Endodermal cell (in vitro differentiated cells): ENCODE measurements around the gene PCDHA1. TPM values are rescaled to one million over a fixed set of nuclear protein-coding genes. Genes with fewer than 3 reads are reported as not detected.

ENCODE experiments used
- DNase-seq: peaks from one replicate; pipeline ENCODE4 v3.0.0-alpha.2; 2017
- H3K27ac ChIP-seq: 2 replicates; pipeline ENCODE4 v1.5.1; 2013; ENCODE audit warnings: mild to moderate bottlenecking, low read depth, low read length, moderate library complexity
- H3K27me3 ChIP-seq: 2 replicates; pipeline ENCODE4 v1.6.1; 2013; ENCODE audit warnings: mild to moderate bottlenecking, low read length, moderate library complexity; ENCODE audit not compliant: insufficient read depth, control insufficient read depth, poor library complexity, severe bottlenecking
- H3K36me3 ChIP-seq: 2 replicates; pipeline ENCODE4 v1.7.0; 2013; ENCODE audit warnings: mild to moderate bottlenecking, low read length, moderate library complexity; ENCODE audit not compliant: control insufficient read depth, insufficient read depth
- H3K4me1 ChIP-seq: one replicate; pipeline ENCODE4 v1.7.0; 2013; ENCODE audit warnings: low read length; ENCODE audit not compliant: control insufficient read depth, insufficient read depth
- H3K4me3 ChIP-seq: 2 replicates; pipeline ENCODE4 v1.5.1; 2013; ENCODE audit warnings: mild to moderate bottlenecking, low read length, moderate library complexity
- H3K9ac ChIP-seq: 2 replicates; pipeline ENCODE4 v1.6.1; 2013; ENCODE audit warnings: mild to moderate bottlenecking, low read length, moderate library complexity; ENCODE audit not compliant: poor library complexity, severe bottlenecking; ENCODE audit errors: extremely low read depth
- H3K9me3 ChIP-seq: 2 replicates; pipeline ENCODE4 v1.6.1; 2013; ENCODE audit warnings: mild to moderate bottlenecking, low read length, moderate library complexity; ENCODE audit not compliant: control insufficient read depth
- H3K27ac Mint-ChIP-seq: 2 replicates; pipeline ENCODE4 v1.8.0; 2020; ENCODE audit warnings: mixed read lengths
- H3K27me3 Mint-ChIP-seq: 2 replicates; pipeline ENCODE4 v1.8.0; 2021; ENCODE audit warnings: mild to moderate bottlenecking, mixed read lengths; ENCODE audit not compliant: insufficient read depth
- H3K36me3 Mint-ChIP-seq: 2 replicates; pipeline ENCODE4 v1.8.0; 2020; ENCODE audit warnings: low read depth, mixed read lengths
- H3K4me1 Mint-ChIP-seq: 2 replicates; pipeline ENCODE4 v1.8.0; 2020; ENCODE audit warnings: mixed read lengths
- H3K4me3 Mint-ChIP-seq: 2 replicates; pipeline ENCODE4 v1.8.0; 2020; ENCODE audit warnings: mild to moderate bottlenecking, moderate library complexity, mixed read lengths
- H3K9me3 Mint-ChIP-seq: 2 replicates; pipeline ENCODE4 v1.8.0; 2020; ENCODE audit warnings: mild to moderate bottlenecking, mixed read lengths
- WGBS, 2 experiments: methylation state at CpG; one replicate each; pipeline versions ENCODE4 v1.1.5 to v1.1.7; 2013; ENCODE audit warnings: missing lambda C conversion rate in 2 of 2, mixed read lengths in 1 of 2; ENCODE audit not compliant: insufficient coverage in 1 of 2, insufficient read length in 1 of 2; 5-methylcytosine and 5-hydroxymethylcytosine counted together
- total RNA-seq, 2 donors: library from RNA; stranded (reverse); fragmentation: NEBNext Ultra II Directional in 1 of 2; extraction: Animal tissue kit (Norgen Biotek cat#: 25700) in 1 of 2; gene quantifications; 2 replicates in 1 of 2; 3 replicates in 1 of 2; pipeline ENCODE4 v1.2.1, GENCODE V29; 2021
- TF ChIP-seq, protein P1 (sequence below): fragments of 200-600 bp; sonication (generic); conservative IDR thresholded peaks from 2 replicates; pipeline ENCODE4 v1.5.0; 2021; ENCODE audit warnings: antibody characterized with exemption, mild to moderate bottlenecking

Gene PCDHA1
- total RNA-seq, 2 donors from 2014 or later = 0.18 to 2.9 TPM

DNA sequence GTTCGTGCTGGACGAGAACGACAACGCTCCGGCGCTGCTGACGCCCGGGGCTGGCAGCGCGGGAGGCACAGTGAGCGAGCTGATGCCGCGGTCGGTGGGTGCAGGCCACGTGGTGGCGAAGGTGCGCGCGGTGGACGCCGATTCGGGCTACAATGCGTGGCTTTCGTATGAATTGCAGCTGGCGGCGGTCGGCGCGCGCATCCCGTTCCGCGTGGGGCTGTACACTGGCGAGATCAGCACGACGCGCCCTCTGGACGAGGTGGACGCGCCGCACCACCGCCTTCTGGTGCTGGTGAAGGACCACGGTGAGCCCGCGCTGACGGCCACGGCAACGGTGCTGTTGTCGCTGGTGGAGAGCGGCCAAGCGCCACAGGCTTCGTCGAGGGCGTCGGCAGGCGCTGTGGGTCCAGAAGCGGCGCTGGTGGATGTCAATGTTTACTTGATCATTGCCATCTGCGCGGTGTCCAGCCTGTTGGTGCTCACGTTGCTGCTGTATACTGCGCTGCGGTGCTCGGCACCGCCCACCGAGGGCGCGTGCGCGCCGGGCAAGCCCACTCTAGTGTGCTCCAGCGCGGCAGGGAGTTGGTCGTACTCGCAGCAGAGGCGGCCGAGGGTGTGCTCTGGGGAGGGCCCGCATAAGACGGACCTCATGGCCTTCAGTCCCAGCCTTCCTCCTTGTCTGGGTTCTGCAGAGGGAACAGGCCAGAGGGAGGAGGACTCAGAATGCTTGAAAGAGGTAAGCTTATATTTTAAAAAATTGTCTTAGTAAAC, 98.2 kb downstream of the PCDHA1 start:
- no peaks in the 10 kb centered on the region for H3K4me1 ChIP-seq
- peaks cover 5% of the 10 kb centered on the region for H3K9me3 Mint-ChIP-seq
- peaks cover 16% of the 10 kb centered on the region for H3K36me3 ChIP-seq
- H3K27ac Mint-ChIP-seq = no peak overlapping the region
- H3K4me1 Mint-ChIP-seq = no peaks in the 10 kb centered on the region
- no peak overlapping the region for H3K27ac ChIP-seq
- H3K27me3 ChIP-seq = no peaks in the 10 kb centered on the region
- H3K9me3 ChIP-seq = peaks cover 4% of the 10 kb centered on the region
- peak; percentile 38 for DNase-seq
- 97 to 98% methylated on average over 51 to 79 of the region's 79 CpGs for WGBS, 2 experiments
- peaks cover 22% of the 10 kb centered on the region for H3K36me3 Mint-ChIP-seq
- no peaks in the 10 kb centered on the region for H3K27me3 Mint-ChIP-seq
- no peak overlapping the region for H3K4me3 ChIP-seq
- TF ChIP-seq, protein P1, sequence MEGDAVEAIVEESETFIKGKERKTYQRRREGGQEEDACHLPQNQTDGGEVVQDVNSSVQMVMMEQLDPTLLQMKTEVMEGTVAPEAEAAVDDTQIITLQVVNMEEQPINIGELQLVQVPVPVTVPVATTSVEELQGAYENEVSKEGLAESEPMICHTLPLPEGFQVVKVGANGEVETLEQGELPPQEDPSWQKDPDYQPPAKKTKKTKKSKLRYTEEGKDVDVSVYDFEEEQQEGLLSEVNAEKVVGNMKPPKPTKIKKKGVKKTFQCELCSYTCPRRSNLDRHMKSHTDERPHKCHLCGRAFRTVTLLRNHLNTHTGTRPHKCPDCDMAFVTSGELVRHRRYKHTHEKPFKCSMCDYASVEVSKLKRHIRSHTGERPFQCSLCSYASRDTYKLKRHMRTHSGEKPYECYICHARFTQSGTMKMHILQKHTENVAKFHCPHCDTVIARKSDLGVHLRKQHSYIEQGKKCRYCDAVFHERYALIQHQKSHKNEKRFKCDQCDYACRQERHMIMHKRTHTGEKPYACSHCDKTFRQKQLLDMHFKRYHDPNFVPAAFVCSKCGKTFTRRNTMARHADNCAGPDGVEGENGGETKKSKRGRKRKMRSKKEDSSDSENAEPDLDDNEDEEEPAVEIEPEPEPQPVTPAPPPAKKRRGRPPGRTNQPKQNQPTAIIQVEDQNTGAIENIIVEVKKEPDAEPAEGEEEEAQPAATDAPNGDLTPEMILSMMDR = no peak
- no peak overlapping the region for H3K4me3 Mint-ChIP-seq
- no peak overlapping the region for H3K9ac ChIP-seq

DNA sequence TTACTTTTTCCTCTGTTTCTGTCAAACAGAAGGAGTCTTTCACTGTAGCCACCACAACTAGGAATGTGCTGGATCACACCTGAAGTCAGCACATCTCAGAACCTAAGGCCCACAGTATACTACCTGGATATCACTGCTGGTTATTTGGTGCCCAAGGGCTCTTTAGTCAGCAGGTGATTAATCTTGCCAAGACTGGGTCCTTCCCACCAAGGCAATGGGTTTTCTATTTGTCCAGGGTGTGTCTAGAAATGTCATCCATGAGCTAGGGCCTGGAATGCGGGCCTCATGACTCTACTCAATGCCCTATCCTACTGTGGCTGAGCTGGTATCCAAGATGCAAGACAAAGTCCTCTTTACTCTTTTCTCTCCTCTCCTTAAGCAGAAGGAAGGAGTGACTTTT, 130.4 kb downstream of the PCDHA1 start:
- Histone ChIP-seq H3K9ac (no peak overlapping the region), H3K4me3 (no peak overlapping the region), H3K4me1 (no peaks in the 10 kb centered on the region), H3K27ac (no peak overlapping the region), H3K27me3 (no peaks in the 10 kb centered on the region), H3K36me3 (no peaks in the 10 kb centered on the region), H3K9me3 (no peaks in the 10 kb centered on the region)
- DNase-seq = no peak
- WGBS, 2 experiments = 83 to 96% methylated on average over 1 of the region's 1 CpG
- peaks cover 9% of the 10 kb centered on the region for H3K9me3 Mint-ChIP-seq
- peaks cover 3% of the 10 kb centered on the region for H3K36me3 Mint-ChIP-seq
- no peak overlapping the region for H3K27ac Mint-ChIP-seq
- TF ChIP-seq, protein P1 = no peak
- no peak overlapping the region for H3K4me3 Mint-ChIP-seq
- H3K4me1 Mint-ChIP-seq = no peaks in the 10 kb centered on the region
- H3K27me3 Mint-ChIP-seq = peaks cover 2% of the 10 kb centered on the region

DNA sequence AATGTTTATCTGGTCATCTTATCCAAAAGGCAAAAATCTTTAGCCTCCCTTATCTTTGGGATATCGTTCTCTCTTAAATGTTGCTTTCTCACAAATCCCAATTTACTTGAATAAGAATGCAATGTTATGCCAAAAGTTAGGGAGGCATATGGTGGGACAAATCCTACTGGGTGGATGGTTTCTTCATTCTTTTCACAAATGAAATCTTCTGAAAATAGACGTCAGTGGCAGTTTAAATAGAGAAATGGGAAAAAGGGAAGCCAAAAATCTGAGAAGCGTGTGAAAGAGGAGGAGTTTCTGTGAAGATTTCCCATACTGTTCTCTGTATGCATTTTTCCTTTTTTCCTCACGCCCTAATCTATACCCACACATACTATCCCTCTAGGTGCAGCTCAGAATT, 137.7 kb downstream of the PCDHA1 start:
- no peak overlapping the region for H3K9ac ChIP-seq
- Mint-ChIP-seq H3K4me1 (peaks cover 20% of the 10 kb centered on the region), H3K9me3 (no peaks in the 10 kb centered on the region), H3K27ac (no peak overlapping the region), H3K36me3 (no peaks in the 10 kb centered on the region), H3K4me3 (no peak overlapping the region), H3K27me3 (peaks cover 34% of the 10 kb centered on the region)
- H3K36me3 ChIP-seq = no peaks in the 10 kb centered on the region
- H3K9me3 ChIP-seq = no peaks in the 10 kb centered on the region
- DNase-seq = no peak
- WGBS, 2 experiments = 90 to 100% methylated on average over 2 to 4 of the region's 4 CpGs
- no peak overlapping the region for H3K4me3 ChIP-seq
- H3K4me1 ChIP-seq = no peaks in the 10 kb centered on the region
- TF ChIP-seq, protein P1 = no peak
- no peak overlapping the region for H3K27ac ChIP-seq
- peaks cover 29% of the 10 kb centered on the region for H3K27me3 ChIP-seq
